Fibroblast of skin of right quadriceps (primary cell): ENCODE data around the gene RAB11FIP3.

Experiments
- DNase-seq: peaks from one replicate; pipeline ENCODE4 v3.0.0-alpha.2; 2013

The RAB11FIP3 gene

DNA sequence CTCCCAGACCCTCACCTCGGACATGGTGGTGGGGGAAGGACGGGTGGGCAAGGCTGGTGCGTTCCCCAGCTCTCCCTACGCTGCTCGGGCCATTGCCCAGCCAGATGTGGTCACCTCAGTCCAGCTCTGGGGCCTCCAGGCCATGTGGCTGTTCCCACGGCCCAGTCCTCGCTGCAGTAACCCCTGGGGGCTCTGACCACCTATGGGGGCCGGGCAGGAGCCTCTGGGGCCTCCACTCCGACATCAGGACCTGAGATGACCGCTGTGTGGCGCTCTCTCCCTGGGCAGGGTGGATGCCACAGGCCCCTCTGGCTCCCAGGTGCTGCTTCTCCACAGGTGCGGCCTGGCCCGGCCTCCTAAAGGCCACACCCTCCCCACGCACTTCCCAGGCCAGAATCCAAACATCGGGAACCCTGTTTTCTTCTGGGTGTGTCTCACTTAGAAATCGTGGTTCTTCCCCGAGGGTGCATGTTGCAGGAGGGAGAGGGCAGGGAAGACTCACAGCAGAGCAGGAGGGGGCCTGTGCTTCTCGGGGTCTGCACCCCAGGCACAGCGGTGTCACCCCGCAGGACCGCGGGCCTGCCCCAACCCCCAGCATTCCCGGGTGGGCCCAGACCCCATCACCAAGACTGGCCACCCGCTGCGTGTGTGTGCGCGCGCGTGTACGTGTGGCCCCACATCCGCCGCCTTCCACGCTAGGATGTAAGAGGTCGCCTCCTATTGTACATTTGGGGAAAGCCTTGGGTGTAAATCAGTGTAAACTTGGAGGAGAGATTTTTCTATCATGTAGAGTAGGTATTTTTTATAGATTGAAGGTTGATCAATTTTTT lies 96.1 kb downstream of the RAB11FIP3 start:
- DNase-seq: no peak

DNA sequence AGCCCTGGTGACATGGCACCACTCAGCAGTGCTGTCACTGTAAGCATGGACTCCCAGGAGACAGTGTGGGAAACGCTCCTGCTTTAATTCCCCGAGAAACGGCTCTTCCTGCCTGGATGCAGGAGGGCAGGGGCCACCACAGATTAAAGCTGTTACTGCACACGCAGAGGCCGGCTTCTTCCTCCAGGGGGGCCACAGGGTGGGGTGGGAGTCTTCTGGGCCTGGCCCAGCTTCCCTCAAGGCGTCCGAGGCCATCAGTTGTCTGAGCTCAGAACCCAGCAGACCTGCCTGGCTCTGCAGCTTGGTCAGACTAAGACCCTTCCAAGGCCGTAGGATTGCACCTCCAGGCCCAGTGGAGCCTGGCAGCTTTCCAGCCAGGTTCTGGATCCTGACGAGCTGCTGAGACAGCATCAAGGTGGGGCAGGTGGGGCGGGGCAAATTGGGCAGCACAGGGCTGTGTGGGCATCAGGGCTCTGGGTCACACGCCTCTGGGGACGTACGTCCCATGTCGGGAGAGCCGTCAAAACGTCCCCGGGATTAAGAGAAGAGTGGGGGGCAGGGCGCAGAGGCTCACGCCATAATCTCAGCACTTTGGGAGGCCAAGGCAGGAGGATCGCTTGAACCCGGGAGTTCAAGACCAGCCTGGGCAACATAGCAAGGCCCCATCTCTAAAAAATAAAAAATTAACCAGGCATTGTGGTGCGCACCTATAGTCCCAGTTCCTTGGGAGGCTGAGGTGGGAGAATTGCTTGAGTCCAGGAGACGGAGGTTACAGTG lies 97.1 kb downstream of the RAB11FIP3 start:
- DNase-seq: no peak

DNA sequence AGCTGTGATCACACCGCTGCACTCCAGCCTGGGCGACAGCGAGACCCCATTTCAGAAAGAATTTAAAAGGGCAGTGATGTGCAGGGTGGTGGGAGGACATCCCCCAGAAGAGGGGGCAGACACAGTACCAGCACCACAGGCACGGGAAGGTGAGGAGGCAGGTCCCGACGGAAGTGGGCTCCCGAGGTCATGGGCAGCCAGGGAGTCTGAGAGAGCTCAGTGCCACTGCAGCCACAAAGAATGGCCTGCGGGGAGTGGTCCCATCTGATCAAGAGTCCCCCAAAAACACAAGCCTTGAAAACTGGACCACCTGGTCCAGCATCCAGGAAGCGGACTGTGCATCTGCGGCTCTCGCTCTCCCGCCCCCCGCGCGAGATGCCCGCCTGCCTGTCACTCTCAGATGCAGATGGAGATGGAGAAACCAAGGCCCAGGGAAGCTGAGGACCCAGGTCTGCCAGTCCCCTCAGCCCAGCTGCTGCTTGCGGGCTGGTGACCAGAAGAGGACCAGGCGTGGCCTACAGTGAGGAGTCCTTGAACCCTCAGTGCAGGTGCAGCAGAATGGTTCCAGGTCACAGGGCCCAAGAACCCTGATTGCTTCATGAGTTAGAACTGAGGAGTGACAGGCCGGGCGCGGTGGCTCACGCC lies 97.8 kb downstream of the RAB11FIP3 start:
- DNase-seq: no peak

DNA sequence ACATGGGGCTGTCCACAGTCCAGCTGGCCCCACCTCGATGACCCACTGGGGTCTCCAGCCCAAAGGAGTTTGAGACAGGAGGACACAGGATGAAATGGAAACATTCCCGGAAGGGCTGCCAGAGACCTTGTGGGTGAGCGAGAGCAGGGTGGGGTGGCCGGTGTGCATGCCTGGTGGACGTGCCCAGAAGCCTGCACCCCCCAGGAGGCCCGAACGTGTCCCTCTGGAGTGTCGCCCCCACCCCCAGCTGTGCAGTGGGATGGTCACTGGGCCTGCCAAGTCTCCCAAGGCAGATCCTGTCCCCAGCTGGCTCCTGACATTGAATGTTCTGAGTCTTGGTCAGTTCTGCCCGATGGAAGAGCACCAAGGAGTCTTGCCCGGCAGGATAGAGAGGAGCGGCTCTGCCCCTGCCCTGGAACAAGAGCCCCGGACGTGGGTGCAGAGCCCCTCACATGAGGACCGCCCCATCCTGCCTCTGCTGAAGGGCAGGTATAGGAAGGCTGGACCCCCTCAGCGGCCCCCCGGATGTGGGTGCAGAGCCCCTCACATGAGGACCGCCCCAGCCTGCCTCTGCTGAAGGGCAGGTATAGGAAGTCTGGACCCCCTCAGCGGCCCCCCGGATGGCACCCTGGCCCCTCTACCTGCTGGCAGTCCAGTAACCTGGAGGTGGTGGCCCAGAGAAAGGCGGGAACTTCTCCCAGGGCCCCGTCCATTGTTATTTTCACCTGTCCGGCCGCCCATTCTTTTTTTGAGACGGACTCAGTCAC lies 99.0 kb downstream of the RAB11FIP3 start:
- DNase-seq: no peak

DNA sequence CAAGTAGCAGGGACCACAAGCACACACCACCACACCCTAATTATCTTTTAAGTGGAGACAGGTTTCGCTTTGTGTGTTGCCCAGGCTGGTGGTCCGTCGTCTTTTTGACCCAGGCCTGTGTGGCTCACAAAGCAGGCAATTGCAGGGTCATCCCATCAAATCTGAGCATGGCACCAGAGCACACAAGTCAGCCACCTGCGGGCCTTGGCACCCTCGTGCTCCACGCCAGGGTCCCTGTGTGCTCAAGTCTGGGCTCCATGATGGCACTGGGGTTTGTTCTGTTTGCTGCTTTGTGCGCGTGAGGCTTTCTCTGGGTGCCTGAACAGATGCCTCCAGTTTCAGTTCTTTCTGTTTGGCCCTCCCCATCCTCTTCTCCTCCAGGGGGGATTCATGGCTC lies 99.7 kb downstream of the RAB11FIP3 start:
- DNase-seq: no peak

DNA sequence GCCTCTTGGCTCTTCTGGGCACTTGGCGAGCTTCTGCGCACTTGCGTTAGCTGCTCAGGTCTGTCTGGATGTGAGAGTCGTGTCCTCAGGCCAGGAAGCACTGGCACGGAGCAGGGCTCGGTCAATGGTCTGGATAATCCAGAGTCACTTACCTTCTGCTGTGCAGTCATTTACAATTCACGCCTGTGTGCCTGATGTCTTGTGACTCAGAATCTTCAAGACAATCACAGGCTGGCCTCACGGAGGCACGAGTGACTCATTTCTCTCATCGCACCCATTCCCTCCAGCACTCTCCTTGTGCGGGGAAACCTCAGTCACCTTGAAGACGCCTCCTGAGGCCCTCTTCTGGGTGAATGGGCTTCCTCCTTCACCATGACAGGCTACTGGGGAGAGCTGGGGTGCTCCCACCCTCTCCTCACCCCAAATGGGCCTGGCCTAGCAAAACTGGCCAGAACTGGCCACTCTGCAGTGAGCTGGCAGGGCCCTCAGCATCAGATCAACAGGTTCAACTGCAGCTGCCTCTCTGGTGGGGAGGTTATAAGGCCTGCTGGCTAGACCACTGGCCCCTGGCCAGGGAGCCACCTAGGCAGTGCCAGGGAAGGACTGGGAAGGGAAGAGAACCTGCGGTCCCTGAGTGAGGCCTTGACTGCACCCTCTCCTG lies 100.2 kb downstream of the RAB11FIP3 start:
- peak; percentile 78 for DNase-seq

DNA sequence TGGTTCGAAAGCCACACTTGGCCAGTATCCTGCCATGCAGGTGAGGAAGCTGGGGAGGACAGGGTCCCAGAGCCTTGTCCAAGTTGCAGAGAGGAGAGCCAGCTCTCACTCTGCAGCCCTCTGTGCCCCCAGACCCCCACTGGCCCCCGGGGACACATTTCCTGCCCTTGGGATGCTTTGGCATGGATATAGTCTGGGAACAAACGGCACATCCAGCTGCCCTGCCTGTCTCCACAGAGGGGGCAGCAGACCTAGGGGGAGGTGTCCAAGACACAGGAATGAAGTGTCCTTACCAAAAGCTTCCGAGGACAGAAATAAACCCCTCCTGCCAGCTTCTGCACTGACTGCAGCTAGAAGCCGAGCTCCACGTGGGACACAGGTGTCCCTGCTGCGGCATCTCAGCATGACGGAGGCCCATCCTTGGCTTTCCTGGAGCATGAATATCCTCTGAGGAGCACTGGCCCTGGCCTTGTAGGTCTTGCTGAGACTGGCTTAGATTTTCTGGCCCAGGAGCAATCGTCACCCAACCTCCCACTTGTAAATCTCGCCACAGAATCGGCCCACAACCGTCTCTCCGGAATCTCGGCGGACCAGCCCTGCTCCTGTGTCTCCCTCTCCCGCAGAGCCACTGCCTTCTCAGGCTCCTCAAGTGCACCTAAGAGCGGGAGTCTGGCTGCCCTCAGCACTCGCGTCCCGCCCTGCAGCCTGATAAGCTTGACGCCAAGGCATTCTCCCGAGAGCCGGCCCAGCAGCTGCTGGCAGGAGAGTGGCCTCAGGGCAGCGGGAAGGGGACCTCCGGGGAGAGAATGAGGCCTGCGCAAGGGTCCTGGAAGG lies 100.9 kb downstream of the RAB11FIP3 start:
- DNase-seq: peak; percentile 14

DNA sequence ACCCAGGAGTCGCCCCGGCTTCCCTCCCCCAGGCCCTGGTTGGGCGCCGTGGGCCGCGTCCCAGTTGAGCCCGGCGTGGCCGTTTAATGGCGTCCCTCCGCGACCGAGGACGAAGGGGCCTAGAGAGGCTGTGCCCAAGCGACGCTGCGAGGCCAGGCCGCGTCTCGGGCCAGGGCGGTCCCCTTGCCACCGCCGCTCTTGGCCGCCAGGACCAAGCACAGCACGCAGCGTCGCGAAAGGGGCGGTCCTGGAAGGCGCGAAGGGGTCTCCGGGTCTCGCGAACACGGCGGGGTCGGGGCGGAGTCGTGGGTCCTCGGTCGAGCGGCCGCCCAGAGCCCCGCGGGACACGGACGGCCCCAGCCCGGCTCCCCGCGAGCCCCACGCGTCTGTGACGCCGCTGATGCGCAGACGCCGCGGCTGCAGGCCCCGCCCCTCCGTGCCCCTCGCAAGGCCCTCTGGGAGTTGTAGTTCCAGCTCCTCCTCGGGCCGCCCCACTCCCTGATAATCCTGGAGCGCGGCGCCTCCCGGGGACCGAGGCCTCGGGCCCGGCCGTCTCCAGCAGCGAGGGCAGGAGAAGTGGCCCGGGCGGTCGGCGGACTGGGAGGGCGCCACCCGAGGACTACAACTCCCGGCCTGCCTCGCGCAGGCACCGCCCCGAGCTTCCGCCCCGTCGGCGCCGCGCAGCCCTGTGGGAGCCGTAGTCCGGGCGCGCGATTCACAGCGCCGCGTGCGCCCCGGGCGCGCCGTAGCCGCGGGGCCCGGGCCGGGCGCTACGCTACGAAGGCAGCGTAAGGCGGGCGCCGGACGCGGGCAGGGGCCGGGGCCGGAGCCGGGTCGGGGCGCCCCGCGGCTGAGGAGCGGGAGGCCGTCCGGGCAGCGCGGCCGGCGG lies 101.8 kb downstream of the RAB11FIP3 start, which contains the start of gene CAPN15:
CAPN15 (plus strand) TSS at position 698 of the 889 bp plus-strand sequence. CDS start 19,127 bp downstream, outside the sequence.
- DNase-seq: peak; percentile 83

DNA sequence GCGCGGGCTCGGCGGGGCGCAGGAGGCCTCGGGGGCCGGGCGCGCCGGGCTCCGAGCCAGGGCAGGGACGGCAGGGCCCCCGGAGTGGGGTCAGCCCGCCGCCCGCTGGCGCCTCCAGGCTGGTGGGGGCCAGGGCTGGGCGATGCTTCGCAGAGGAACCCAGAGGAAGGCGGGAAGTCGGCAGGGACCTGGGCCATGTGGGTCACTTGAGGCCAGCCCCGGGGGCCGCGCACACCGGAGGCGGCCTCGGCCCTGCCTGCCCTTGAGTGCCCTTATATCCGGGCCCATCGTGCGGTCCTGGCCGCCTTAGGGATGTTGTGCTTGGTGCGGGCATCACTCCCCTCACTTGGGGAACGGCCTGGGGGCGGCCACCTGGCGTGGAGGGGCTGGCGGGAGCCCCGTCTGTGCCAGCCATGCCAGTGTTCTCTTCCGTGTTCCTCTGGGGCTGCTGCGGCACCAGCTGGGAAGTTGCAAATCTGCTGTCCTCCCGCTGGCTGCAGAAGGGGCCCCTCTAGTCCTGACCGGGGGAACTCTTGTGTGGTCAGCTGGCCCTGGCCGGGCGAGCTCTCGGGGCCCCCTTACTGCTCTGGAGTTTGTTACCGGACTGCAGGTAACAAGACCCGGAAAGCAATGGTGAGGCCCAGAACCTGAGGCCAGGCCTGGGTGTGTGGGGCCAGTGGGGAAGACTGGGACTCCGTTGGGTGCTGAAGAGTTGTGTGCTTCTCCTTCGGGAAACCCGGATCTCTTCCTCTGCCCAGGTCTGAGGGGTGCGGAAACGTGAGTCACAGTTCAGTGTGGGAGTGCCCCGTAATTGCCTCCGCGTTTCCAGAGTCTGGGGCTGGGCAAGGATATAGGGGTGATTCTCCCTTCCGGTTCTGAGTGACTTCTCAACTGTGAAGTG lies 102.9 kb downstream of the RAB11FIP3 start:
- DNase-seq: peak; percentile 49

DNA sequence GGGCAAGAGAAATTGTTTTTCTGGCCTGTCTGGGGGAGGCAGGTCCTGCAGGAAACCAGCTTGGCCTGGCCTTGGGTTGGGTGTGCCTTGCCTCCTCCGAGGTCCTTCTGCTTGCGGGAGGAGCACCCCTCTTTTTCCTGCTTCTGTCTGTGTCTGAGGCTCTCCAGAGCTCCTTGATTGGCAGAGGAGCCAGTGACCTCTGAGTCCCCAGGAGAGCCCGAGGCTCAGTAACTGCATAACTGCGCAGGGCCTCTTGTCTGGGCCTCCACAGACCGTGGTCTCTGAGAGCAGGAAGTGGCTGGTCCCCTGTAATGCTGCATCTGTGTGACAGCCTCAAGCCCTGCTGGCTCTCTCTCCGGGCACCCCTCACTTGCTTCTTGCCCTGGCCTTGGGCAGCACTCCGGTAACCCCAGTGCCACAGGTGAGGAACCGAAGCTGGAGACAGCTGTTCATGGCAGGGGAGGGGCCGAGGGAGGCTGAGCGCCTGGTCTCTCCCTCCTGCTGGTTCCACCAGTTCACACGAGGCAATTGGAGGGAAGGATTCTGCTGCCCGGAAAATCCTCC lies 103.6 kb downstream of the RAB11FIP3 start:
- DNase-seq: no peak

DNA sequence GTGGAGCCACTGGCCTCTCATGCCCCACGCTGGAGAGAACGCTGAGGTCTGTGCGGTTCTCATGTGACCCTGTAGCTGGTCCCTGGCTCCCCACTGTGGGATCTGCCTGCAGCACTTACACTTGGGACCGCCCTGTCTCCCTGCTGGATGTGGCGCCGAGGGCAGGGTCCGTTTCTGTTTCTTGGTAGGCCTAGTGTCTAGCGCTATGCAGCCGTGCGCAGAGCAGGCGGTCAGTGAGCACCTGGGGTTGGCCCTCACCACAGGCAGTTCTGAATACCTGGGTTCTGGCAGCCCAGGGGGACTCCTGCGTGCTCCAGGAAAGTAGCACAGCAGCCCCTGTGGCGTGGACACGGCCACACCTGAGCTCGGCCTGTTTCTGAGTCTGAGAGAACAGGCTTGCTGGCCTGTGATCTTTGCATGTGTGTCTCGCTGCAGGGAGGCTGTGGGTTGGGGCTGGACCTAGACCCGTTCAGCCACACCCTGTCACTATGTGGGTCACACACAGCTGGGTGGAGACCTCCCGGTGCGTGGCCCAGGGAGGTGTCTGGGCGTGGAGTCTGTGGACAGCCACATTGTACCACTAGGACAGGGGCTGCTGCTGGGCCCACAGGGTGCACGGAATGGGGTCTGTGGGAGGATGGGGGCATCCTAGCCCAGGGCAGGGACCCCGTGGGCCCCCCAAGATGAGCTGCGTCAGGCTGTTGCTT lies 104.8 kb downstream of the RAB11FIP3 start:
- no peak for DNase-seq

DNA sequence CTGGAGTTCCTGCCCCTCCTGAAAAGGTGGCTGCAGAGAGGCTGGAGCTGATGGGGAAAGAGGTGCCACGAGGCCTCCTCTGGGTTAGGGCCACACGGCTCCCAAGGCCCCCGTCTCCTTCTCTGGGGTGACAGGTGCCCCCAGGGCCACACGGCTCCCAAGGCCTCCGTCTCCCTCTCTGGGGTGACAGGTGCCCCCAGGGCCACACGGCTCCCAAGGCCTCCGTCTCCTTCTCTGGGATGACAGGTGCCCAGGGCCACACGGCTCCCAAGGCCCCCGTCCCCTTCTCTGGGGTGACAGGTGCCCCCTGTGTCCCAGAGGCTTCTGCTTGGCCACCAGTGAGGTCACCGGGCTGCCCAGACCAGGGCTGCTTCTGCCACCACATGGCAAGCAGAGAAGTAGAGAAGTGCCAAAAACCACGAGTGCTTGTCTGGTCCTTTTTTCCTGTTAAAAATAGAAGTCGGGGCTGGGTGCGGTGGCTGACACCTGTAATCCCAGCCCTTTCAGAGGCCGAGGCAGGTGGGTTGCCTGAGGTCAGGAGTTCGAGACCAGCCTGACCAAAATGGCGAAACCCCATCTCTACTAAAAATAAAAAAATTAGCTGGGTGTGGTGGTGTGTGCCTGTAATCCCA lies 106.2 kb downstream of the RAB11FIP3 start:
- DNase-seq: no peak

DNA sequence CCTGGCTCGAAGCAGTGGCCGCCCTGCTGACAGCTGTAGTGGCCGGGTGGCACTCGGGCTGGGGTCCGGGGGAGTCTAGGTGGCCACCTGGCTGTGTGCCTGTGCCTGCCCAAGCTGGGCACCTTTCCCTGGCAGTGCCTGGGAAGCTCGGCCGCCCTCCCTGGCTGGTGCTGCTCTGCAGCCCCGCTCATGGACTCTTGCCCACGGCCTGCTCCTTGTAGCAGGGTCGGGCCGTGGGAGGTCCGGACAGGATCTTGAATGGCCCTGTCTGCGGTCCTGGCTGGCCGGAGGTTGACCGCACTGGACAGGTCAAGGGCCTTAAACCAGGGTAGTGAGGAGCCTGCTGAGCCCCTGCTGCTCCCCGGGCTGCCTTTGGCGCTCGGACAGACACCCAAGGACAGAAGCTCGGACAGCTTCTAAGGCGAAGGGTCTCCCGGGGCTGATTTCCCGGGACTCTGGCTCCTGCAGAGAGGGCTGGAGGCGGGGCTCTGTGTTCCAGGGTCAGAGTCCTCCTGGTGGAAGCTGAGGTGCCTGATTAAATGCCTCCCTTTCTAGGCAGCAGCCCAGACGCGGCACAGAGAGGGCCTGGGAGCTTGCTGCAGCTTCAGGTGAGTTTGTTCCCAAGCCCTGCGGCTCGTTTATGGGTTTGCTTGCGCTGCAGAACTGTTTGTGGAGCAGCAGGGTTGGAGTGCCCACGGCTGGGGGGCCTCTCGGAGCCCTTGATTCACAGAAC lies 108.1 kb downstream of the RAB11FIP3 start:
- no peak for DNase-seq

DNA sequence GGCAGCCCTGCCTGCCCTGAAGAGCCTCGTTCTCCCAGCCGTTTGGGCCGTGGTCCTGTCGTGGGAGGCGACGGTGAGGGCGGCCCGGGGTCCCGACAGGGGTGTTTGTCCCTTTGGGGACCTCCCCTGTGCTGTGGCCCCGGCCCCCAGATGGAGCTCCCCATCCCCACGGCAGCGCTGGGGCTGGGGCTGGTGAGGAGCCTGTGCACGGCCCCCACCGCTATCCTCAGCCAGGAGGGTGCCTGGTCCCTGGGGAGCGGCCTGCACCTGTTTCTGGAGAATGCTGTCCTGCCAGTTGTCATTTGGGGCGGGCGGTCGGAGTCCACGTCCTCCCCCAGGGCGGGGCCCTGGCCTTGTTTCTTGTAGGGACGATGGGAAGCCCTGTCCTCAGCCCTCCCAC lies 108.7 kb downstream of the RAB11FIP3 start:
- no peak for DNase-seq

DNA sequence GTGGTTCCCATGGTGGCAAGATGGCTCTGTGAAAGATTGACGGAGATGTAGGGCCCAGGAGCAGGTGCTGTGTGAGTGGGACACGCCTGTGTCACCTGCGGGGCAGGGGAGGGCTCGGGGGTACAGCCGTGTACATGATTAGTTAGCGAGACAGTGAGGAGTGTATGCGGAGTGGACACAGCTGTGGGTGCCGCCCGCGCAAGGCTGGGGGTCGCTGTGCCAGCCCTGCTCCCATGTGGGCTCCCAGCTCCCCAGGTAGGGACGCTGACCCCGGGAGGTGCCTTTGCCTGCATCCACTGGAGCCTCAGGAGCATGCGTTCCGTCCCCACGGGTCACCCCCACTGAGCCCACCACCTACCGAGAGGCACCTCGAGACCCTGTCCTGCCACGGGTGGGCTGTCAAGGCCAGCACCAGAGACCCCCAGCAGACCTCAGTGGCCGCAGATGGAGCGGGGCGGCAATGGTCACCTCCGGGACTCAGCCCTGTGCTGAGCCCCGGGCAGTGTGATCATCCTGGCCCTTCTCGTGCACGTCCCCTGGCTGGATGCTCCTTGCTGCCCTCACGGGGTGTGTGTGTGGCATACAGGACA lies 109.5 kb downstream of the RAB11FIP3 start:
- no peak for DNase-seq
